Breast epithelium (tissue), 3 donors: ENCODE results near the gene TNFAIP3.

Experiments
- CTCF ChIP-seq, 3 donors: fragments of 450-650 bp; IDR thresholded peaks; one replicate each; pipeline ENCODE4 v1.5.1; 2016 to 2017; ENCODE audit warnings: antibody characterized with exemption in 3 of 3, mild to moderate bottlenecking in 3 of 3, moderate library complexity in 3 of 3
- POLR2A ChIP-seq: fragments of 450-650 bp; IDR thresholded peaks from one replicate; pipeline ENCODE4 v1.6.1; 2016; ENCODE audit warnings: antibody characterized with exemption, mild to moderate bottlenecking, moderate library complexity

- TF ChIP-seq POLR2A (no peak), CTCF (IDR thresholded peaks at IDR 0.05) (no peak)
Measured at GRCh38 chr6:137861550-137862337, 5.3 kb upstream of the TNFAIP3 start.
